ENCODE data around the gene C1orf87. TPM values are rescaled to one million over a fixed set of nuclear protein-coding genes. Genes with fewer than 3 reads are reported as not detected.

The C1orf87 gene
- total RNA-seq, 2 experiments from 2014 or later = not detected

GRCh38 chr1:60037669-60038068, 35.9 kb downstream of the C1orf87 start:
- no peaks in the 10 kb centered on the region for H3K4me1 Mint-ChIP-seq (ENCODE audit: low read depth)
- ChIA-PET CTCF (interaction anchor here (0.9 kb wide), 1 partner anchor 67 kb away, joined by 4 read pairs; no protein-coding TSS in a partner anchor), POLR2A (interaction anchor here (0.6 kb wide), 1 partner anchor 217 kb away, joined by 3 read pairs; no protein-coding TSS in a partner anchor)
- DNase-seq (no peak), ATAC-seq (no peak)
- no peak overlapping the region for H3K4me3 Mint-ChIP-seq
- H3K9me3 Mint-ChIP-seq = no peaks in the 10 kb centered on the region
- H3K27ac Mint-ChIP-seq = no peak overlapping the region
- H3K27me3 Mint-ChIP-seq = no peaks in the 10 kb centered on the region
- TF ChIP-seq CTCF (IDR thresholded peaks at IDR 0.05) = no peak
- intact Hi-C loops (cut with micrococcal nuclease) = no loop called here
- H3K36me3 Mint-ChIP-seq (ENCODE audit: low read depth) = no peaks in the 10 kb centered on the region

DNA sequence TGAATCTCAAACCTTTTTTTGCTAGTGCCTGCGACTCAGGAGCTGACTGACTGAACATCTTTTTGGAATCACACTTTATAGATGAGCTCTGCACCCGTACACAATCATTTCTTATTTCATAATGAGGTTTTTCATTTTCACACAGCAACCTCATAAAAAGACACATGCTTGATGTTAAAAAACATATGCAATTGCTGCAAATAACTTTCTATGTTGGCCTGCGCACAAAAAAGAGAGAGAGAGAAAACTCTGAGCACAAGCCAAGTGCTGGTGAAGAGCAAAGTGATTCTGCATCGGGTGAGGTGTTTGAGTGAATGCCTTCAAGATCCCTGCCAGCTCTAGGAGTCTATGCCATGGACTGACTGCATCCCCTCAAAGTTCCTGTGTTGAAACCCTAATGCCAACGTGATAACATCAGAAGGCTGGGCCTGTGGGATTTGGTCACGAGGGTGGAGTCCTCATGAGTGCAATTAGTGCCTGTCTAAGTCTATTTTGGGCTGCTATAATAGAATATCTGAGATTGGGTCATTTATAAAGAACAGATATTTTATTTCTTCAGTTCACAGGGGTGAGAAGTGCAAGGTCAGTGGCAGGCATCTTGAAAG, 36.6 kb downstream of the C1orf87 start:
- H3K4me3 Mint-ChIP-seq = no peak overlapping the region
- no peak for ATAC-seq
- H3K27me3 Mint-ChIP-seq = no peaks in the 10 kb centered on the region
- CTCF ChIA-PET = no interaction called here
- POLR2A ChIA-PET = interaction anchor here (0.6 kb wide), 1 partner anchor 216 kb away, joined by 3 read pairs; no protein-coding TSS in a partner anchor
- H3K9me3 Mint-ChIP-seq = no peaks in the 10 kb centered on the region
- H3K27ac Mint-ChIP-seq = no peak overlapping the region
- H3K36me3 Mint-ChIP-seq (ENCODE audit: low read depth) = no peaks in the 10 kb centered on the region
- no peak for TF ChIP-seq CTCF (IDR thresholded peaks at IDR 0.05)
- no peaks in the 10 kb centered on the region for H3K4me1 Mint-ChIP-seq (ENCODE audit: low read depth)
- no peak for DNase-seq
- intact Hi-C loops (cut with micrococcal nuclease) = no loop called here

GRCh38 chr1:60035921-60036320, 37.6 kb downstream of the C1orf87 start:
- TF ChIP-seq CTCF (IDR thresholded peaks at IDR 0.05) = no peak
- no peak overlapping the region for H3K27ac Mint-ChIP-seq
- ATAC-seq (no peak), DNase-seq (no peak)
- no peak overlapping the region for H3K4me3 Mint-ChIP-seq
- no peaks in the 10 kb centered on the region for H3K4me1 Mint-ChIP-seq (ENCODE audit: low read depth)
- H3K9me3 Mint-ChIP-seq = no peaks in the 10 kb centered on the region
- ChIA-PET CTCF (no interaction called here), POLR2A (no interaction called here)
- no peaks in the 10 kb centered on the region for H3K27me3 Mint-ChIP-seq
- H3K36me3 Mint-ChIP-seq (ENCODE audit: low read depth) = no peaks in the 10 kb centered on the region
- intact Hi-C loops (cut with micrococcal nuclease) = no loop called here

DNA sequence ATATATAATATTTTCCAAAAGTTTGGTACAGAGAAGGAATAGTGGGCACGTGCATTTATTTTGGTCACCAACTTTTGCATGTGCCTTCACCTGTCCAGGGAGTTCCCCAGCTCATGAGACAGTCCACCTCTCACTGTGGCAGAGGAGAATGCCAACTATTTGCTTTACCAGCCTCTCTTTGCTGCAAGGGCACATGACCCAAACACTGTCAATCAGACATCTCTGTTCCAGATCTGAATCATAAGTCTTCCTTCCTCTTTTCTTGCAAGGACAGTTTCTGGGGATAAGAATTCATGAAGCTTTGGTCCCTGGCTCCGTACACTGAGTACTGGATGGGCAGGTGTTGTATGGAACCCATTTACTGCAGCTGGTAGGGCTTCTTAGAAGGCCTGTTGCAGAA, 38.6 kb downstream of the C1orf87 start:
- H3K27ac Mint-ChIP-seq = no peak overlapping the region
- H3K9me3 Mint-ChIP-seq = no peaks in the 10 kb centered on the region
- H3K4me1 Mint-ChIP-seq (ENCODE audit: low read depth) = no peaks in the 10 kb centered on the region
- intact Hi-C loops (cut with micrococcal nuclease) = no loop called here
- H3K4me3 Mint-ChIP-seq = no peak overlapping the region
- DNase-seq (no peak), ATAC-seq (no peak)
- no peak for TF ChIP-seq CTCF (IDR thresholded peaks at IDR 0.05)
- CTCF ChIA-PET = no interaction called here
- POLR2A ChIA-PET = no interaction called here
- H3K36me3 Mint-ChIP-seq (ENCODE audit: low read depth) = no peaks in the 10 kb centered on the region
- H3K27me3 Mint-ChIP-seq = peaks cover under 1% of the 10 kb centered on the region

- no peak overlapping the region for H3K4me3 Mint-ChIP-seq
These were observed 40.5 kb downstream of the C1orf87 start for GRCh38 chr1:60033066-60033465.

More at GRCh38 chr1:60033066-60033465, 40.5 kb downstream of the C1orf87 start:
- POLR2A ChIA-PET = no interaction called here
- intact Hi-C loops (cut with micrococcal nuclease) = no loop called here
- Mint-ChIP-seq H3K4me1 (ENCODE audit: low read depth) (no peaks in the 10 kb centered on the region), H3K36me3 (ENCODE audit: low read depth) (no peaks in the 10 kb centered on the region), H3K9me3 (no peaks in the 10 kb centered on the region), H3K27ac (no peak overlapping the region), H3K27me3 (peaks cover 11% of the 10 kb centered on the region)
- DNase-seq (no peak), ATAC-seq (no peak)
- CTCF ChIA-PET = no interaction called here
- TF ChIP-seq CTCF (IDR thresholded peaks at IDR 0.05) = no peak

Data from activated CD8-positive, alpha-beta T cell treated with anti-CD3 and anti-CD28 coated beads for 36 hours (primary cell).